OCI-LY1 (cell line): Measurements from ENCODE around the gene GRHPR.
"Not testable (repeated sequence)": the region's sequence is repeated elsewhere in the genome, so short reads cannot be mapped to it uniquely, and the experiment has no call there.

Experiments used
- H2AFZ ChIP-seq: fragments of 200-600 bp; sonication (generic), shearing (Covaris generic); 2 replicates; pipeline ENCODE4 v1.6.0; 2014; ENCODE audit warnings: antibody characterized with exemption, mild to moderate bottlenecking, low read length
- H3F3A ChIP-seq: fragments of 200-600 bp; sonication (generic), shearing (Covaris generic); 2 replicates; pipeline ENCODE4 v1.6.0; 2014; ENCODE audit warnings: mild to moderate bottlenecking, antibody characterized with exemption, low read length, moderate library complexity; ENCODE audit not compliant: insufficient read depth
- H3K27ac ChIP-seq: fragments of 200-600 bp; sonication (generic); 2 replicates; pipeline ENCODE4 v1.5.1; 2014; ENCODE audit warnings: low read length, mixed run types, mild to moderate bottlenecking, low read depth; ENCODE audit not compliant: poor library complexity, severe bottlenecking
- H3K27me3 ChIP-seq: fragments of 200-600 bp; sonication (generic); 2 replicates; pipeline ENCODE4 v1.6.0; 2014; ENCODE audit warnings: antibody characterized with exemption, mild to moderate bottlenecking, low read length, moderate library complexity; ENCODE audit not compliant: insufficient read depth
- H3K36me3 ChIP-seq: fragments of 200-600 bp; sonication (generic); 2 replicates; pipeline ENCODE4 v1.6.1; 2014; ENCODE audit warnings: mild to moderate bottlenecking, antibody characterized with exemption, low read length, moderate library complexity, mixed read lengths; ENCODE audit not compliant: insufficient read depth
- H3K4me1 ChIP-seq: fragments of 200-600 bp; sonication (generic); 2 replicates; pipeline ENCODE4 v1.5.1; 2014; ENCODE audit warnings: mild to moderate bottlenecking, low read length, moderate library complexity; ENCODE audit not compliant: insufficient read depth, severe bottlenecking
- H3K4me2 ChIP-seq: fragments of 200-600 bp; sonication (generic), shearing (Covaris generic); 2 replicates; pipeline ENCODE4 v1.6.1; 2014; ENCODE audit warnings: low read length
- H3K4me3 ChIP-seq: fragments of 200-600 bp; sonication (generic); 2 replicates; pipeline ENCODE4 v1.5.1; 2014; ENCODE audit warnings: low read length, low read depth, mild to moderate bottlenecking, mixed read lengths; ENCODE audit not compliant: poor library complexity, severe bottlenecking
- H3K79me2 ChIP-seq: fragments of 200-600 bp; shearing (Covaris generic); 2 replicates; pipeline ENCODE4 v1.6.1; 2016; ENCODE audit warnings: mixed run types, low read length, mixed read lengths; ENCODE audit not compliant: insufficient read depth
- H3K9ac ChIP-seq: fragments of 200-600 bp; sonication (generic), shearing (Covaris generic); 2 replicates; pipeline ENCODE4 v1.6.1; 2014; ENCODE audit warnings: mild to moderate bottlenecking, low read length, mixed read lengths
- H3K9me2 ChIP-seq: fragments of 200-600 bp; sonication (generic), shearing (Covaris generic); 2 replicates; pipeline ENCODE4 v1.6.1; 2014; ENCODE audit warnings: low read depth, mild to moderate bottlenecking, low read length, mixed read lengths
- H3K9me3 ChIP-seq: fragments of 200-600 bp; shearing (Covaris generic); 2 replicates; pipeline ENCODE4 v1.6.1; 2014; ENCODE audit warnings: low read length, mixed read lengths
- H4K20me1 ChIP-seq: fragments of 200-600 bp; sonication (generic), shearing (Covaris generic); 2 replicates; pipeline ENCODE4 v1.6.0; 2016; ENCODE audit warnings: mild to moderate bottlenecking, low read length; ENCODE audit not compliant: insufficient read depth
- EZH2 ChIP-seq: fragments of 200-600 bp; sonication (generic), shearing (Covaris generic); IDR thresholded peaks from 2 replicates; pipeline ENCODE4 v1.8.0; 2017; ENCODE audit warnings: borderline replicate concordance, mixed run types, mild to moderate bottlenecking, antibody characterized with exemption, low read length, moderate library complexity, mixed read lengths
- TF ChIP-seq, protein P1 (sequence below): fragments of 200-600 bp; sonication (generic), shearing (Covaris generic); IDR thresholded peaks from 2 replicates; pipeline ENCODE4 v1.5.1; 2017; ENCODE audit warnings: mild to moderate bottlenecking, antibody characterized with exemption, low read length, moderate library complexity, mixed read lengths

The GRHPR gene

DNA sequence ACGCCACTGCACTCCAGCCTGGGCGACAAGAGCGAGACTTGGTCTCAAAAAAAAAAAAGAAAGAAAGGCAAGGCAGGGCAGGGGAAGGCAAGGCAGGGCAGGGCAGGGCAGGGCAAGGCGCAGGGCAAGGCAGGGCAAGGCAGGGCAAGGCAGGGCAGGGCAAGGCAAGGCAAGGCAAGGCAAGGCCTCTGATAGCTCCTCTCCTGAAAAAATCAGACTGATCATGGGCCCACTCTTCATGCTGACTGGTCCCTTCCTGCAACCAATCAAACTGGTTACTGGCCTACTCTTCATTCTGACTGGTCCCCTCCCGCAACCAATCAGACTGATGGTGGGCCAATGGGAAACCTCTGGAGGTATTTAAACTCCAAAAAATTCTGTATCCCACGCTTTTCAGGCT is 46.1 kb downstream of the GRHPR start:
- peaks cover 10% of the 10 kb centered on the region for H3K79me2 ChIP-seq
- H3K4me2 ChIP-seq: no peak overlapping the region
- no peak overlapping the region for H2AFZ ChIP-seq
- no peak overlapping the region for H3K27ac ChIP-seq
- H3K9me3 ChIP-seq: peaks cover 3% of the 10 kb centered on the region; the same call in 1 of the 2 replicates
- no peaks in the 10 kb centered on the region for H3K27me3 ChIP-seq
- TF ChIP-seq EZH2: no peak
- TF ChIP-seq, protein P1, sequence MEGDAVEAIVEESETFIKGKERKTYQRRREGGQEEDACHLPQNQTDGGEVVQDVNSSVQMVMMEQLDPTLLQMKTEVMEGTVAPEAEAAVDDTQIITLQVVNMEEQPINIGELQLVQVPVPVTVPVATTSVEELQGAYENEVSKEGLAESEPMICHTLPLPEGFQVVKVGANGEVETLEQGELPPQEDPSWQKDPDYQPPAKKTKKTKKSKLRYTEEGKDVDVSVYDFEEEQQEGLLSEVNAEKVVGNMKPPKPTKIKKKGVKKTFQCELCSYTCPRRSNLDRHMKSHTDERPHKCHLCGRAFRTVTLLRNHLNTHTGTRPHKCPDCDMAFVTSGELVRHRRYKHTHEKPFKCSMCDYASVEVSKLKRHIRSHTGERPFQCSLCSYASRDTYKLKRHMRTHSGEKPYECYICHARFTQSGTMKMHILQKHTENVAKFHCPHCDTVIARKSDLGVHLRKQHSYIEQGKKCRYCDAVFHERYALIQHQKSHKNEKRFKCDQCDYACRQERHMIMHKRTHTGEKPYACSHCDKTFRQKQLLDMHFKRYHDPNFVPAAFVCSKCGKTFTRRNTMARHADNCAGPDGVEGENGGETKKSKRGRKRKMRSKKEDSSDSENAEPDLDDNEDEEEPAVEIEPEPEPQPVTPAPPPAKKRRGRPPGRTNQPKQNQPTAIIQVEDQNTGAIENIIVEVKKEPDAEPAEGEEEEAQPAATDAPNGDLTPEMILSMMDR: no peak
- no peaks in the 10 kb centered on the region for H4K20me1 ChIP-seq
- H3K9me2 ChIP-seq: no peaks in the 10 kb centered on the region
- no peak overlapping the region for H3K4me3 ChIP-seq
- no peaks in the 10 kb centered on the region for H3F3A ChIP-seq
- peaks cover 26% of the 10 kb centered on the region for H3K4me1 ChIP-seq
- H3K36me3 ChIP-seq: no peaks in the 10 kb centered on the region
- H3K9ac ChIP-seq: no peak overlapping the region

DNA sequence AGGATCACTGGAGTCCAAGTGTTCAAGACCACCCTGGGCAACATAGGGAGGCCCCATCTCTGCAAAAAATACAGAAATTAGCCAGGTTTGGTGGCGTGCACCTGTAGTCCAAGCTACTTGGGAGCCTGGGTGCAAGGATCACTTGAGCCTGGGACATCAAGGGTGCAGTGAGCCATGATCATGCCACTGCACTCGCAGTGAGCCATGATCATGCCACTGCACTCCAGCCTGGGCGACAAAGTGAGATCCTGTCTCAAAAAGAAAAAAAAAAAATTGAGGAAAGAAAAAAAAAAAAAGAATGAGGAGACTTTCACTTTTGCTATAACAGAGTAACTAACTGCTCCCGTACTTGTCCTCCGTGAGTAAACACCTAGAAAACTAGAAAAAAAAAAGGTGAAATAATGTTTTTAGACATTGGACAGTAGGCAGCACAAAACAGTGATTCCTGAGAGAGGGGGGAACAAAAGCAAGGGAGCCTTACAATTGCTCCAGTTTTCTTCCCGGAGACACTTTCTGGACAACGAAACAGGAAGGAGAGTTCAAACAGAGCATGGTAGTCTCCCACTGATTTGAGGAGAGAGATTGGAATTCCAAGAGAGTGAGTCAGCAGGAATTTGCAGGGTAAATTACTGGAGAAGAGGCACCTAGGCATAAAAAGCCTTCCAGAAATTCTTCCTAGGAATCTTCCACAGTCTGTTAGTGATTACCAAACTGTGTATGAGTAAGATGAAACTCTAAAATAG is 49.6 kb downstream of the GRHPR start:
- Histone ChIP-seq H3K79me2 (no peaks in the 10 kb centered on the region), H3K9me3 (peaks cover 16% of the 10 kb centered on the region), H3K9me2 (no peaks in the 10 kb centered on the region), H3K27me3 (no peaks in the 10 kb centered on the region), H3K4me2 (peak overlapping the region; percentile 38), H2AFZ (peak overlapping the region; percentile 60), H4K20me1 (no peaks in the 10 kb centered on the region), H3K4me1 (peaks cover 10% of the 10 kb centered on the region), H3F3A (no peaks in the 10 kb centered on the region), H3K9ac (peak overlapping the region; percentile 28; the same call in 1 of the 2 replicates), H3K27ac (no peak overlapping the region), H3K36me3 (no peaks in the 10 kb centered on the region; the same call in 1 of the 2 replicates), H3K4me3 (no peak overlapping the region)
- no peak for TF ChIP-seq EZH2
- TF ChIP-seq, protein P1: no peak

DNA sequence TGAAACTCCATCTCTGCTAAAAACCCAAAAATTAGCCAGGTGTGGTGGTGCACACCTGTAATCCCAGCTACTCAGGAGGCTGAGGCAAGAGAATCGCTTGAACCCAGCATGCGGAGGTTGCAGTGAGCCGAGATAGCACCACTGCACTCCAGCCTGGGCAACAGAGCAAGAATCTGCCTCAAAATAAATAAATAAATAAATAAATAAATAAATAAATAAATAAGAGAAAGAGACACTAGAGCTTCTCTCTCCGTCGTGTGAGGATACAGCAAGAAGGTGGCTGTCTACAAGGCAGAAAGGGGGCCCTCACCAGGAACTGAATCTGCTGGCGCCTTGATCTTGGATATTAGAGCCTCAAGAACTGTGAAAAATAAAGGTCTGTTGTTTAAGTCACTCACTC is 51.5 kb downstream of the GRHPR start:
- not testable (repeated sequence) for H3K4me3 ChIP-seq, H3K4me2 ChIP-seq, H4K20me1 ChIP-seq, H3K27me3 ChIP-seq, H3K79me2 ChIP-seq, H2AFZ ChIP-seq, H3K36me3 ChIP-seq, H3K9me2 ChIP-seq, H3F3A ChIP-seq, H3K27ac ChIP-seq, H3K9ac ChIP-seq
- H3K9me3 ChIP-seq: peaks cover 16% of the 10 kb centered on the region
- peaks cover 18% of the 10 kb centered on the region for H3K4me1 ChIP-seq

DNA sequence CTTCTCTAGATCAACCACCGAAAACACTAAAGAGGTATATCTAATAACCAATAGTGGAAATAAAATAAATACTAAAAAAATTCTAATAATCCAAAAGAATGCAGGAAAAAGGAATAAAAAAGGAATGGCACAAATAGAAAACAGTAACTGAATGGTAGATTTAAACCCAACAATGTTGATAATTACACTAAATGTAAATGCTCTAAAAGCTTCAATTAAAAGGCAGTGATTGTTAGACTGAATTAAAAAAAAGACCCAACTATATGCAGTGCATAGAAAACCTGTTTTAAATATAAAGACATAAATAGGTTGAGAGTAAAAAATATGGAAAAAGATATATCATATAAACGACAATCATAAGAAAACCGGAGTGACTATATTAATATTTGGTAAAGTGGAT is 51.9 kb downstream of the GRHPR start:
- Histone ChIP-seq H3K36me3 (no peaks in the 10 kb centered on the region; the same call in 1 of the 2 replicates), H3K4me3 (no peak overlapping the region), H3K27ac (no peak overlapping the region), H2AFZ (no peak overlapping the region), H3K9me3 (peaks cover 16% of the 10 kb centered on the region), H3K79me2 (no peaks in the 10 kb centered on the region), H3K4me2 (no peak overlapping the region), H3K4me1 (peaks cover 18% of the 10 kb centered on the region), H3F3A (no peaks in the 10 kb centered on the region), H4K20me1 (no peaks in the 10 kb centered on the region), H3K27me3 (no peaks in the 10 kb centered on the region), H3K9me2 (no peaks in the 10 kb centered on the region), H3K9ac (no peak overlapping the region)
- TF ChIP-seq EZH2: no peak
- TF ChIP-seq, protein P1: no peak
